ENCODE data around the gene C3orf33. TPM values are rescaled to one million over a fixed set of nuclear protein-coding genes. Genes with fewer than 3 reads are reported as not detected.

Gene C3orf33
- total RNA-seq, 4 donors from 2014 or later = 8.9 to 16.3 (median 10.7) TPM

DNA sequence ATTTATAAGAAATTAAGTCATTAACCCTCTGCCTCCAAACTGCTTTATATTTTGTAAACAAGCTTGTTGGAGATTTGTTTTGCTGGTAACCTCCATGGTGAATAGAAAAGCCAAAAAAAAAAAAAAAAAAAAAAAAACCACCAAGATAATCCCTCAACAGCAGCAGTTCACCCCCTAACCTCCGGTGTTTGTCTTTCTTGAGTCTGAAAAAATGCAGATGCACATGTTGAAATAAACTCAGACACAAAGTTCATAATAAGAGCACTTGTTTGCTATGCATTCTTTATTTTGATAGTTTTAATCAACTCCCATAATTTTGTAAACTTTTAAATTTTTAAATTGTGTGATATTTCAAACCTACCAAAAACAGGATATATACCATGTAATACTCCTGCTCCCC is 59.4 kb downstream of the C3orf33 start:
- no peak for DNase-seq
- Histone ChIP-seq H3K4me3 (replicated peaks in 1 of 3) (no peak overlapping the region), H3K9me3 (no peaks in the 10 kb centered on the region), H3K27ac (peak overlapping the region in 1 of 3 donors; percentile 85), H3K27me3 (no peaks in the 10 kb centered on the region), H3K4me1 (peaks cover 8 to 16% of the 10 kb centered on the region in 2 donors), H3K36me3 (no peaks in the 10 kb centered on the region)
- intact Hi-C loops (cut with DNase I) = loop anchor here (10.0 kb wide), 1 partner anchor 108 kb away; the partner anchor contains the start of gene SLC33A1
- 95 to 100% methylated on average over 1 of the region's 1 CpG for WGBS, 2 donors
- TF ChIP-seq, protein P1, sequence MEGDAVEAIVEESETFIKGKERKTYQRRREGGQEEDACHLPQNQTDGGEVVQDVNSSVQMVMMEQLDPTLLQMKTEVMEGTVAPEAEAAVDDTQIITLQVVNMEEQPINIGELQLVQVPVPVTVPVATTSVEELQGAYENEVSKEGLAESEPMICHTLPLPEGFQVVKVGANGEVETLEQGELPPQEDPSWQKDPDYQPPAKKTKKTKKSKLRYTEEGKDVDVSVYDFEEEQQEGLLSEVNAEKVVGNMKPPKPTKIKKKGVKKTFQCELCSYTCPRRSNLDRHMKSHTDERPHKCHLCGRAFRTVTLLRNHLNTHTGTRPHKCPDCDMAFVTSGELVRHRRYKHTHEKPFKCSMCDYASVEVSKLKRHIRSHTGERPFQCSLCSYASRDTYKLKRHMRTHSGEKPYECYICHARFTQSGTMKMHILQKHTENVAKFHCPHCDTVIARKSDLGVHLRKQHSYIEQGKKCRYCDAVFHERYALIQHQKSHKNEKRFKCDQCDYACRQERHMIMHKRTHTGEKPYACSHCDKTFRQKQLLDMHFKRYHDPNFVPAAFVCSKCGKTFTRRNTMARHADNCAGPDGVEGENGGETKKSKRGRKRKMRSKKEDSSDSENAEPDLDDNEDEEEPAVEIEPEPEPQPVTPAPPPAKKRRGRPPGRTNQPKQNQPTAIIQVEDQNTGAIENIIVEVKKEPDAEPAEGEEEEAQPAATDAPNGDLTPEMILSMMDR (IDR thresholded peaks at IDR 0.05) = no peak
- no peak for TF ChIP-seq POLR2A (IDR thresholded peaks at IDR 0.05)

DNA sequence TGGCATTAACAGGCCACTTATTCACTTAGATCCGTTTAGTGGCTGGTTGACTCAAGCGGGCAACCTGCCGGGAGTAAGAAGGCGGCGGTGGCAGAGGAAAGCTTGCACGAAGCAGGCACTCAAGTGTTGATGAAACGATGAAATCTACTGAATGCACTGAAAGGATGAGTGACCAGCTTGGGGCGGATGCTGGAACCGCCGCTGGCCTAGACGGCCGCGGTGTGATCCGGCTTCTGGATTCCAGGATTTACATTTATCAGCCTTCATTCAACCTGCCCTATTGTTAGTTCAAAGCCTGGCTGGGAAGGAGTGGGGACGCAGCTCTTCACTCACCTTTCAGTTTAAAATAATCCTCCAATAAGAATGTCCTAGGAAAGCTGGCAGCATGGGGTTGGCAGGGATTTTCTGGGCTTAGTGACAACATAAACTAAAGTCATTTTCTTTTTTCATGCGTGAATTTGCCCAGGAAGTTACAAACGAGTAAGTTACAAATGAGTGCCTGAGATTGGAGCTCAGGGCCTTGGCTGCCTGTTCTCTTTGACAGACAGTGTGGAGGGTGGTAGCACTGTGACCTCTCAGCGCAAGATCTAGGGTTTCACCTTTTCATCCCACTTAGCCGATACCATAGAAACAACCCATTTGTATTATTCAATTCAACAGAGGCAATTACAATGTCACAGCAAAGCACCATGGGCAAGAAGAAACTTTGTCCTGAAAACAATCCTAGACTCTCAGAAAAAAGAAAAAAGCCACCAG is 60.1 kb downstream of the C3orf33 start:
- H3K4me3 ChIP-seq (replicated peaks in 1 of 3) = no peak overlapping the region
- H3K4me1 ChIP-seq = peaks cover 8 to 24% of the 10 kb centered on the region in 2 donors
- H3K27ac ChIP-seq = peak overlapping the region; percentile 85 to 87 (median 85)
- H3K27me3 ChIP-seq = no peaks in the 10 kb centered on the region
- TF ChIP-seq, protein P1 (IDR thresholded peaks at IDR 0.05) = no peak
- peak in 1 of 2 donors; percentile 59 for TF ChIP-seq POLR2A (IDR thresholded peaks at IDR 0.05)
- H3K36me3 ChIP-seq = no peaks in the 10 kb centered on the region
- intact Hi-C loops (cut with DNase I) = loop anchor here (10.0 kb wide), 1 partner anchor 109 kb away; the partner anchor contains the start of gene SLC33A1
- H3K9me3 ChIP-seq = no peaks in the 10 kb centered on the region
- DNase-seq = peak; percentile 83 to 85
- 12 to 29% methylated on average over 19 of the region's 19 CpGs for WGBS, 2 donors

DNA sequence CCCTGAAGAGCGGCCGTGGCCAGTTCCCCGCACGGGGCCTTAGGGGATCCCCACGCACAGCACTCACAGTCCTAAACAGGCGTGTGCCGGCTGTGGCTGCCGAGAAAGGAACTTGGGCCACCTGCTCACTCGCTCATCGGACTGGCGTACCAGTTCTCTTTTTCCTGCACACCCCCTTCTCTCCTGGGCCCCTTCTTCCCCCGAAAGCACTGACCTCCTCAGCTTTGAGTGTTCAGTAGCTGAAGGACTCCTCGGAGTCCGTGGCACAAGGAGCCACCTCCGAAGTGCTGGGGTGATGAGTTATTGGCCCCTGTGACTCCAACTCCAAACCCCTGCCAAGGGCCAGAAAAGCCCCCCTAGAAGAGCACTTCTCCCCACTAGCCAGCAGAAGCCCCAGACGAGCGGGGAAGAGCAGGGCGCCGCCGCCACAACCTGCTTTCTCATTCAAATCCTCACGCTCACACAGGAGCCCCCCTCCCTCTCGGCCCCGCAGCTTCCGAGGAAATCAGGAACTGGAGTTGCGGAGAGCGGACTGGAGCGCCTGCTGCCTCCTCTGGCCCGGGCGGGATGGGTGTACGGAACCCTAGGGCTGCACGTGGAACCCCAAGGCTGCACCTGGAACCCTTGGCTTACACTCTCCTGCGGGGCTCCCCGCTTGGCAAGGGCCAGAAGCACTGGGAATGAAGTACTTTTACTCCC is 61.3 kb downstream of the C3orf33 start, which contains the start of gene PLCH1:
TSS of gene PLCH1 (minus strand) at position 446 of the 699 bp plus-strand sequence. CDS start 40,847 bp downstream, outside the sequence.
- H3K9me3 ChIP-seq = no peaks in the 10 kb centered on the region
- H3K36me3 ChIP-seq = no peaks in the 10 kb centered on the region
- peak; percentile 79 to 84 for DNase-seq
- no peaks in the 10 kb centered on the region for H3K27me3 ChIP-seq
- H3K27ac ChIP-seq = peak within 1 kb of the TSS; percentile 85 to 87 (median 85)
- H3K4me1 ChIP-seq = peaks cover 8 to 25% of the 10 kb centered on the region in 2 donors
- peak within 1 kb of the TSS; percentile 37 to 75 (median 73) for H3K4me3 ChIP-seq (replicated peaks in 1 of 3)
- WGBS, 2 donors = 0 to 1% methylated on average over 21 to 29 of the region's 33 CpGs
- intact Hi-C loops (cut with DNase I) = loop anchor here (10.0 kb wide), 1 partner anchor 110 kb away; the partner anchor contains the start of gene SLC33A1
- TF ChIP-seq POLR2A (IDR thresholded peaks at IDR 0.05) = peak in 1 of 2 donors; percentile 73
- TF ChIP-seq, protein P1 (IDR thresholded peaks at IDR 0.05) = no peak

DNA sequence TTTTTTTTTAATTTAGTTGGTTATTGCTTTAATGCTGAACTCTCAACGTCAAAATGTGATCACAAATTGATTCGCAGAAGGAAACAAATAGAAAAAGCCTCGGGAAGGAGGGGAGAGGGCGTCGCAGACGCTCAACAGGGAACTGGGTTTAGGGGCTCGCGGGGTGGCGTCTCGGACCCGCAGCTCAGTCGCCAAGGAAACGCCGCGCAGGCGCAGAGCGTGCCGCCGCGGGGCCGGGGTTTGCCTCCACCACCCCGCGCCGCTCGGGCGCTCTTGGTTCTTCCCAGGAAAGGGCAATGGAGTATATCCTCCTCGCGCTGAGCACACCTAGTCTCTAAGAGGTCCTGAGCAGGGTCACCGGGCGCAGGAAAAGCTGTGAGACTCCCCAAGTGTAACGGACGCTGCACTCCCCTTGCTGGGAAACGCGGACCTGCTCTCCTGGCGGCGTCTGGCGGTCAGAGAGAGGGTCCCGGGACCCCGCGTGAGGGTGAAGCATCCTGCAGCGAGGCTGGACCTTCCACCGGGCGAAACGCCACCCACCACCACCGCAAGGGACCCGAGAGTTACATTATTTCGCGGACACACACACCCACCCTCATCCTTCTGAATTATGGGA is 62.0 kb downstream of the C3orf33 start:
- H3K4me3 ChIP-seq (replicated peaks in 1 of 3) = peak overlapping the region; percentile 37 to 75 (median 73)
- H3K27ac ChIP-seq = peak overlapping the region; percentile 85 to 87 (median 85)
- peak in 1 of 2 donors; percentile 84 for TF ChIP-seq POLR2A (IDR thresholded peaks at IDR 0.05)
- TF ChIP-seq, protein P1 (IDR thresholded peaks at IDR 0.05) = no peak
- no peaks in the 10 kb centered on the region for H3K36me3 ChIP-seq
- H3K9me3 ChIP-seq = no peaks in the 10 kb centered on the region
- intact Hi-C loops (cut with DNase I) = loop anchor here (10.0 kb wide), 1 partner anchor 111 kb away; the partner anchor contains the start of gene SLC33A1
- no peaks in the 10 kb centered on the region for H3K27me3 ChIP-seq
- peaks cover 8 to 25% of the 10 kb centered on the region in 2 donors for H3K4me1 ChIP-seq
- peak; percentile 88 to 89 for DNase-seq
- WGBS, 2 donors = 0 to 1% methylated on average over 27 to 31 of the region's 48 CpGs

Measured in thyroid gland (tissue), 4 donors.